HepG2 (cell line): ENCODE results near the gene TCOF1.

ENCODE experiments used
- CTCF ChIP-seq: sonication (generic); formaldehyde crosslinking; IDR thresholded peaks from 2 replicates; pipeline ENCODE4 v1.5.0; 2020; ENCODE audit warnings: mild to moderate bottlenecking, missing genetic modification reagents, moderate library complexity
- FOXA1 ChIP-seq, 2 experiments: fragments of 450-650 bp in 1 of 2; sonication (generic) in 1 of 2; formaldehyde crosslinking in 1 of 2; IDR thresholded peaks; 2 replicates each; pipeline versions ENCODE4 v1.4.0 to v1.6.1; 2016 to 2020; ENCODE audit warnings: missing genetic modification reagents in 1 of 2
- IKZF4 ChIP-seq: sonication (generic); formaldehyde crosslinking; IDR thresholded peaks from 2 replicates; pipeline ENCODE4 v1.5.1; 2020; ENCODE audit warnings: borderline replicate concordance, mild to moderate bottlenecking, low read depth, missing genetic modification reagents; ENCODE audit errors: not compliant biosample characterization
- NCOA2 ChIP-seq: sonication (generic); formaldehyde crosslinking; IDR thresholded peaks from 2 replicates; pipeline ENCODE4 v1.8.0; 2022; ENCODE audit warnings: inconsistent platforms
- NFAT5 ChIP-seq: sonication (generic); formaldehyde crosslinking; IDR thresholded peaks from 2 replicates; pipeline ENCODE4 v1.4.0; 2020; ENCODE audit warnings: missing genetic modification reagents
- SIN3A ChIP-seq: IDR thresholded peaks from 2 replicates; pipeline ENCODE4 v1.6.1; 2011; ENCODE audit warnings: low read depth, mild to moderate bottlenecking, control low read depth, low read length, borderline replicate concordance

- TF ChIP-seq SIN3A, result no peak
- peak; percentile 95 for TF ChIP-seq CTCF (CRISPR knock-in tag)
- TF ChIP-seq NCOA2, result no peak
- TF ChIP-seq IKZF4, result no peak
- TF ChIP-seq NFAT5, result no peak
- TF ChIP-seq FOXA1 (IDR thresholded peaks at IDR 0.05), result no peak
- TF ChIP-seq FOXA1 (CRISPR knock-in tag; IDR thresholded peaks at IDR 0.05), result no peak
These were observed 78.7 kb downstream of the TCOF1 start for GRCh38 chr5:150436141-150436680.
